ENCODE data around the gene RPL31. TPM values are rescaled to one million over a fixed set of nuclear protein-coding genes. Genes with fewer than 3 reads are reported as not detected.

RPL31 gene
- total RNA-seq (2014; rRNA removed; shearing (Covaris generic)): 2,918 and 3,119 TPM in 2 replicates
- polyA plus RNA-seq (2014; cell fraction: nucleus; rRNA removed): 348 and 369 TPM in 2 replicates

DNA sequence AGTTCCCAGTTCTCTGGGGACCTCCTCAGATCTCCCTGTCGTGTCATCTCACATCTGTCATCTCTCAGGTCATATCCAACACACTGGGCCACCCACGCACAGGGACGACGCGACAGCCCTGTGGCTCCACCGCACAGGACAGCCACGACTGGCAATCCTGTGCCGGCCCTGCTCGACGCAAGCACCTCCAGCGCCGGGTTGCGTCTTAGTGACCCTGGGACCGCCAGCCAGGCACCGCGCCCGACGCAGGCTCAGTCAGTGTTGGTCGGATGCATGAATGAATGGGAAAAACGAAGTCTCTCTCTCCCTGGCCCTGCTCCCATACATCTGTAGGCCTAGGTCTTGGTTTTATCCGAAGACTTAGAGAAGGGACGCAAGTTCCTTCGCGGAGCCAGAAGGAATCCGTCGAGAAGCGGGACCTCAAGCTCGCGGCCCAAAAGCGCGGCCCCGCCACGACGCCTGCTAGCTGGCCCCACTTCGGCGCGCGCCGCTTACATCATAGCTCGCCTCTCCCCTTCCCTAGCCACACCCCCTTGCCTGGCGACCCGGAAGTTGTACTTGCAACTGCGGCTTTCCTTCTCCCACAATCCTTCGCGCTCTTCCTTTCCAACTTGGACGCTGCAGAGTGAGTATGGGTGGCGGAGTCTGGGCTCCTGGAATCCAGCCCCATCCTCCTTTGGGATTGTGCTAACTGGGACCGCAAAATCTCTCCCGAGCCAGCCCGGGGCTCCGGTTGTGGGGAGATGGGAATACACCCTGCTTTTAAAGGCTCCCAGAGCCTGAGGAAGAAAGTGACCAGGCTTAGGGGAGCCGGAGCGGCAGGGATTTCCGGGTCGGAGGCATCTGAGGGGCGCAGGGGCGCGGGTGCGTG, at the start of gene RPL31:
Gene RPL31 (plus strand): TSS at position 599 of the 871 bp plus-strand sequence. CDS start 413 bp downstream, outside the sequence.
- peak; percentile 97 for DNase-seq (ENCODE audit: extremely low read depth, low read depth)

DNA sequence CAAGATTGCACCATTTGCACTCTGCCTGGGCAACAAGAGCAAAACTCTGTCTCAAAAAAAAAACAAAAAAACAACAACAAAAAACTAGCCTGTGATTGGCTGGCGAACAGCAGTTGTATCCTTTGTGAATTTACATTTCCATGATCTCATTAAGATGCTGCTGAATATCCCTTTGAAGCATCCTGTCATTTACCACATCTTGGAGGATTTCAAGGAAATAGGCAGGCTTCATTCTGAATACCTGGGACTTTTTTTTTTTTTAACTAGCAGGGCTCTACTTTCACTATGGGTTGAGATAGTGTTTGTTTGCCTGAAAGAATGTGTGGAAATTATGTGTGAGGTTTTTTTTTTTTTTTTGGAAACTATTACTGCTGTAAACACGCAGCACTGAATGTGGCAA, 49.6 kb upstream of the RPL31 start:
- no peak for DNase-seq (ENCODE audit: extremely low read depth, low read depth)

DNA sequence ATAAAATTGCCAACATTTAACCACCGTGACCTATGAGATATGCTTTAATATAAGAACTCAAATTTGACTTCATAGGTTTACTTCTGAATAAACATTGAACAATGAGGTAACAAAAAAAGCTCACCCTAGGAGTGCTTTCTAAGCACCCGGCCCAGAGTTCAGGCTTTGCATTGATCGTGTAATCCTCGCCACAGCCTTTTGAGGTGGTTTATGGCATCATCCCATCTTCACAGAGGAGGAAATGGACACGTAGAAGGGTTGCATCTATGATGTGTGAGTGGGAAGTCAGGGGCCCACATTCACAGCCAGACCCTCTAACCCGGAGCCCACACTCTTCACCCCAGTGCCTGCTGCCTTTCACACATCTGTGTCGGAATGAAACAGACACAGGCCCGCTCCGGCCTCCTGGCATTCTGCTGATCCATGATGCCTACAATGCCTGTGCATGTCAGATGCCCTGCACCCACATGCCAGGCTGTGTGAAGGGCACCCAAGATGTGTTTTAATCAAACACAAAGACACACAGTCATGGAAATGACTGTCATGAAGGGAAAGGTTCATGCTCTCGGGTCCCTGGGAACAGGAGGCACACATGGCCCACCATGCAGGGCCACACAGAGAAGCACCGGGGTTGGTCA, 48.6 kb upstream of the RPL31 start:
- DNase-seq (ENCODE audit: extremely low read depth, low read depth): no peak

DNA sequence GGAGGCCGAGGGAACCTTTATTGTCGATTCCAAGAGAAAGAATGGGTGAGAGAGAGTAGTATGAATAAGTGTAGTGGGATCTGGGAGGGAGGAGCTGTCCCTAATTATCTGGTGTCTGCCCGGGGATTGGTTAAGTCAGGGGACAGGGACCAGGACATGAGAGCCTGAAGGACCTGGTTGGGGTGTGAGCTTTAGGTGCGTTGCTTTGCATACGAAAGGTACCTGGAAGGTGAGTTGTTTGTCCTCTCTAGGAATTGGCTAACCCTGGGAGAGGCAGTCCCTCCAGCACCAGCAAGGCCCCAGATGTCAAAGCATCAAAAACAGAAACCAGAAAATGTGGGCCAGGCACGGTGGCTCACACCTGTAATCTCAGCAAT, 48.1 kb upstream of the RPL31 start:
- DNase-seq (ENCODE audit: extremely low read depth, low read depth): no peak

DNA sequence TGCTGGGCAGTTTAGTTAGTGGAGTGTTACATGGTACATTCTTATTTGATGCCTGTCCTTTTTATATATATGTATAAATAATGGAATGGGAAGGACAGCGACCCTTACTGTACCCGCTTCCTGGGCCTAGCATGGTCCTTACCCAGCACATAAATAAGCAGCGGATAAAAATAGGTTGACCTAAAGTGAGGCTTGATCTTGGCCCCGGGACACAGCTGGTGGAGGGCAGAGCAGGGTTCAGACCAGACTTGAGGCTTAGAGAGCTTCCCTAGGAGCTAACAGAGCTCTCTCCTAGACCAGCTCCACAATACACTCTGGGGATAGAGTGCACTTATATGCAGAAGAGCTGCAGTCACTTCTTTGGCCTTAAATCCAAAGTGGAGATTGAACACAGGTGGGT, 46.9 kb upstream of the RPL31 start:
- DNase-seq (ENCODE audit: extremely low read depth, low read depth): no peak

DNA sequence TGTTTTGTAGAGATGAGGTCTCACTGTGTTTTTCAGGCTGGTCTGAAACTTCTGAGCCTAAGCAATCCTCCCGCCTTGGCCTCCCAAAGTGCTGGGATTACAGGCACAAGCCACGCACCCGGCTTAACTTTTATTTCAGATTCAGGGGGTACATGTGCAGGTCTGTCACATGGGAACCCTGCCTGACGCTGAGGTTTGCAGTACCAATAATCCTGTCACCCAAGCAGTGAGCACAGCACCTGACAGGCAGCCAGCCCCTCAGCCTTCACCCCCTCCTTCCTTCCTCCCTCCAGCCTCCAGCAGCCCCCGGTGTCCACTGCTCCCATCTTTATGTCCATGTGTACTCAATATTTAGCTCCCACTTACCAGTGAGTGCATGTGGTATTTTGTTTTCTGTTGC, 46.0 kb upstream of the RPL31 start:
- no peak for DNase-seq (ENCODE audit: extremely low read depth, low read depth)

DNA sequence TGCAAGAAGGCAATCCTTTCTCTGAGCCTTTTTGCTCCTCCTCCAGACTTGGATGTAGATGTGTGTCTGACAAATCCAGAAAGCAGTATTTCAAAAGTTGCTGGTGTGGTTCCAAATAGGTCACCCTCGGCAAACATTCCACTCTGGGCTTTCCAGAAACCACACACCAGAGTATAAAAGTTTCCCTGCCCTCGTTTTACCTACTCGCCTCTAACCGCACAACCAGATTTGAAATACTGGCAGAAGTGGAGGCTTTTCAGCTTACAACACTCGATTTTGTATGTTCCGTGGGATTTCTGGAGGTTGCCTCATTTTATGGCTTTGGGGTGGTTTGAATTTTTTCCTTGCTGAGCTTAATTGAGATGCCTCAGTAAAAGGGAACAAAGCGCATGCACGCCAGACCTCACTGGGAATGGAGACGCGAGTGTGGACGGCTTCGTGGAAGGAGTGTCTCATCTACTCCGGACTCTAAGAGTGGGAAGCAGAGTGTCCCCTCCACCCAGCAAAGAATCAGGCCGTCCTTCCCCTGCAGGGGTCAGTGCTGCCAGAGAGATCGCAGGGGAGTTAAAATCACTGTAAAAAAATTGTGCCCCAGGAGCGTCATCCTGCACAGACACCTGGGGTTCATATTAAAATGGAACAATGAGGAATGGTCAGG, 44.0 kb upstream of the RPL31 start:
- DNase-seq (ENCODE audit: extremely low read depth, low read depth): no peak

DNA sequence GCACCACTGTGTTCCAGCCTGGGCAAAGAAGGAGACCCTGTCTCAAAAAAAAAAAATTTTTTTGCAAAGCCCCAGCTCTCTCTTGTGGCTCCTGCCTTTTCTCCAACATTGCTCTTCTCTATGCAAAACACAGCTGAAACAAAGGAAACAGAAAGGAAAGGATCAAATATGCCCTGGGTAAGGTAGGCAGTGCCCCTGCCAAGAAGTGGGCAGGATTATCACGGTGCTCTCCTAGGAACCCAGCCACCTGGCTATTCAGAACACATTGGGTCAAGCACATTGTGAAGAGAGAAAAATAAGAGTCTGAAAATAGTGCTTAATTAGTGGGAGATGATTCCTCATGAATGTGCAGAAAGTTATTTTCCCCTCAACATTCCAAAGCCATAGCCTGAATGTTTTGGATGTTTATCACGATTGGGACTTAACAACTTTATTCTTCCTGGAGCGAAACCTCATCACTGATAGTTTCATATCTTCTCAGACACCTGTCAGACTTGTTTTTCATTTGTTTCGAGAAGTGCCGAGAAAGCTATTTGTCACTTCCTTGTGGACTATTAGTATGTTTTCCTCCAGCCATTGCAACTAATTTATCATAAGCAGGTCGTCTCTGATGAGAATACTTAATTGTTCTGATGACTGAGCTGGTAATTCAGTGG, 42.7 kb upstream of the RPL31 start:
- no peak for DNase-seq (ENCODE audit: extremely low read depth, low read depth)

DNA sequence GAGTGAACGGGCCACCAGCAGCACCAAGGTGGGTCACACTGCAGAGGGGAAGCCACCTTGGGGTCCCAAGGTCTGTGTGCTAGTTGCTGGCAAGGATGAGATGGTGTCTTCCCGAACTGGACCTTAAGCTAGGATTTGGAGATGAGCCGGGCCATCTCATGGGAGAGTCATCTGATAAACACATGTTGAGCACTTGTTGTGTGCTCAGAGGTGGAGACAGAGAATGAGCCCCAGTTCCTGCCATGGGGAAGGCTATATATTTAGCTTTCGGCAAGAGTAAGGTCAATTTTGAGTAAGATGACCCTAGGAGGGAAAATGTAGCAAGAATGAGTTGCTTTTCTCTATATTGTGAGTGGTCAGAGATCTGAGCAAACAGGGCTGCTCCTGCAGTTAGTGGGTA, 41.4 kb upstream of the RPL31 start:
- no peak for DNase-seq (ENCODE audit: extremely low read depth, low read depth)

DNA sequence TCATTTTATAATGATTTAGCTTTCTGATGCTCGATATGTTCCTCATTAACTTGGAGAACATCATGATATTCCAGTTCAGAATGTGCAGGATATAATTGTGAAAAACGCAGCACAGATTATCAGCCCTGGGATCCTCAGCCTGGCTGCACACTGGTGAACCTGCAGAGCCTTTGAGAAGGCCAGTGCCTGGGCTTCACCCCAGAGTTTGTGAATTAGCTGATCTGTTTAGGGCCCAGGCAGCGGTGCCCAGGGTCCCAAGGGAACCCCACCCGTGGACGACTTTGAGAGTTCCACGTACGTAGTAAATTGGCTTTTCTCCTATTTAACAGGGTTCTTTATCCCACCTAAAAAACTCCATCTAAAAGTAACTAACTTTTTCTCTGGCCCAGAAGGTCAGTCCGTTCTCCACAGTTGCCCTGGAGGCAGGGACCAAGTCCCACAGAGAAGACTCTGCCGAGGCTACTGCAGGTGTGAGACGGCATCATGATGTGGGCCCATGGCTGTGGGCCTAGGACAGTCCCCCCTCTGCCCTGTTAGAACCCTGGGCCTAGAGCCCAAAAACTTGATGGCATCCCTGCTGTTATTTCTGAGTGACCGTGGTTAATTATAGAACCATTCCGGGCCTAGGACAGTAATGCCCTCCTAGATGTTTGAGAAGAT, 39.6 kb upstream of the RPL31 start:
- DNase-seq (ENCODE audit: extremely low read depth, low read depth): no peak

DNA sequence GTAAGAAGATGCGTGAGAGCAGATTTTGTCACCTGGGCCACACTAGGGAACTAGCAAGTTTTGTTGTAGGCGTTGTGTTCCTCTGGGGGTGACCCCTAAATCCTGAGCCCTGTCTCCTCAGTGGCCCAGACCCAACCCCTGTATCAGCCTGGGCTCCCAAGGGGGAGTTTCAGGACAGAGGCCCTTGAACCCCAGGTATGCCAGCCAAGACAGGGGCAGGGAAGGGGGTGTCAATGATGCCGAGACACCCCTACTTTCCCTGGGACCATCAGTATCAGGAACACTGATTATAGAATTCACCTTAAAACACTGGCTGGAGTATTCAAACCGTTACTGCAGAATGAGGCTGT, 39.1 kb upstream of the RPL31 start:
- DNase-seq (ENCODE audit: extremely low read depth, low read depth): no peak

DNA sequence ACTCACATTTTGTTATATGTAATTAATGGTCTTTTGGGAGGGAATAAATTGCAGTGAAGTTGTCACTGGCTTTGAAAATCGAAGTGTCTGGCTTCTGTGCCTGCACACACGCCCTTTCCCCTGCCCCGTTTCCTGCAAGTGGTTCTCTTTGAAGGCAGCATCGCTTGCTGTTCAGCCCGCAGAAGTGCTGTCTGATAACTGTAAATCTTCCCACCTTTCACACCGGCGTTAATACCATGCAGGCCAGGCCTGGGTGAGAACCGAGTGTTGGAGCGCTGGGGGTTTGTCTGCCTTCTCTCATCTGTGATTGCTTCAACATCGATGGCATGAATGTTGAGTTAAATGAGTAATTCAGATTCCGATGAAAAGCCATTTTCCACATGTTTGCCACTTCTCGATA, 37.9 kb upstream of the RPL31 start:
- no peak for DNase-seq (ENCODE audit: extremely low read depth, low read depth)

DNA sequence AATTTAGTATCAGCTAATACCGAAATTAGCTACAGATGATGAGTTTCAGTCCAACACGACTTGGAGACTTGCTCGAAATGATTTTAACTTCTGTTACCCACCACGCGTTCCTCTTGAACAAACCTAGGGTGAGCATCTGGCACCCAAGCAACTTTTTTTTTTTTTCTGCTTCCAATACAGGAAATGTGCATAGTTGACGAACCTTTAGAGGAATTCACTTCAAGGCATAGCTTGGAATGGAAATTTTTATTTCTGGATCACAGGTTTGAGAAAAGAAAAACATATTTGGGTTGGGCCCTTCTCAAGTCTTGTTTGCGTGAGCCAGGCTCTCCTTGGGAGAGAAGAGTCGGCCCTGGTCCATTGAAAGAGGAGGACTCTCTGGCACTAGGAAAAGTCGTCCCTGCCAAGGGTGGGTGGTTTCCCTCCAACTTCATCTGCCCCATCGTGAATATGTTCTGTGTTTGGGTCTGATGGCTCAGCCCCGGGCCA, 37.4 kb upstream of the RPL31 start:
- DNase-seq (ENCODE audit: extremely low read depth, low read depth): no peak

DNA sequence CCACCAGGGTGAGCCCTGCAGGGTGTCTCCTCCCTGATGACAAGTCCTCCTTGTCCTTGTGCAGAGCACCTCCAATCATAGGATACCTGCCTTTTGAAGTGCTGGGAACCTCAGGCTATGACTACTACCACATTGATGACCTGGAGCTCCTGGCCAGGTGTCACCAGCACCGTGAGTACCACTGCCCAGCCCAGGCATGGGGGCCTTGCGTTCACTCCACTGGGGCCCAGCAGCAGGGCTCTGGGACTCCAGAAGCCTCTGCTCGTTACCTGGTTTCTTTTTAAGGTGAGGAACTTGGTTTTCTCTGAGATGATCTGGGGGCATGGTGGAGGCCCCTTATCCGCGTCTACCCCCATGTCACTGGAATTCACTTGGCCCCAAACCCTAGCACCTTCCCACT, 36.5 kb upstream of the RPL31 start:
- DNase-seq (ENCODE audit: extremely low read depth, low read depth): no peak

DNA sequence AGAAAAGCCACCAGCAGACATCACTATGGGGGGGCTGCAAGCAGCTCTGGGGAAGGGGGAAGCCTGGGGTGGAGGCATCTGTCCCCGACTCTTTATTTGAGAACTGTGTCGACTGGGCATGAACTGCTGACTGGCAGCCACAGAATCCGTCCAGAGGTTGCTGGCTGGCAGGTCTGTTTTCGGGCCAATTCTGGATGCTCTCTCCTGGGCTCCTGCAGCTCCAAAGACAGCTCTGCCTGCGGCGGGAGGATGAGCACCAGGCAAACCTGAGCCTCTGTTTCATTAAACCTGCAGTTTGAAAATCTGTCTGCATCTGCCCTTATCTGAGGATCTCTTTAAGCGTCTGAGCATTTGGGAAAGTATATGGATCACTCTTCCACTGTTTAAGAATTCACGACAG, 34.4 kb upstream of the RPL31 start:
- no peak for DNase-seq (ENCODE audit: extremely low read depth, low read depth)

DNA sequence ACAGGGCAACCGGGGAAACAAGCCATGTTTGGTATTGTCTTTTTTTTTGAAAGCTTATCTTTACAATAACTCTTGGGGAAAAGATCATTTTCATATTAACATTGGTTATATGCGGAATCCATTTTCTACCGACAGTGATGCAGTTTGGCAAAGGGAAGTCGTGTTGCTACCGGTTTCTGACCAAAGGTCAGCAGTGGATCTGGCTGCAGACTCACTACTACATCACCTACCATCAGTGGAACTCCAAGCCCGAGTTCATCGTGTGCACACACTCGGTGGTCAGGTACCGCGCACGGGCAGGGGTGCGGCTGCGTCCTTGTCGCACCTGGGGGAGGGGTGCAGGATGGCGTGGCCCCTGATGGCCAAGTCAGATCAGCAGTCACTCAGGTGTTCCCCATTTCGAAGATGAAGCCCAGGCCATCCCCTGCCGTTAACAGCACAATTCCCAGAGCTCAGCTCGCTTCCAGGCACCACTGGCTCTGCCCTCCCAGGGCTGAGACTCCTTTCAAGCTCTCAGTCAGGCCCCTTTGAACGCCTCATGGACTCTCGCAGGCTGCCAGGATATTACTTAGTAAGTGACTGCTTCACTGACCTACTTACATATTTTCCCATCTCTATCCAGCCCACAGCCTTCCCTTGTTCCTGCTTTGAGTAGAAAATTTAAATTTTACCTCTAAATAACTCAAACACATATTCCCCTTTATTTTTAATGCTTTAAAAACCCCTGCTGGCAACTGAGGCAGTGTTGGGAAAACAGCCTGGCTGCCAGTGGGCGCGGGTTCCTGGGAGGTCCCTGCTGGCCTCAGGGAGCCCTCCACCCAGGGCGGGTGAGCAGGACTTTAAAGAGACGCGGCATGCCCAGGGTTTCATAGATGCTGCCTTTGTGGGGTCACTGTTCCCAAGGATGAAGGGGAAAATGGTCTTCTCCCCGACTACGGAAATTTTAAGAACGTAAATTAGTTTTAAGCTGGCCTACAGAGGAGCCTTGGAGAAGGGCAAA, 33.6 kb upstream of the RPL31 start:
- no peak for DNase-seq (ENCODE audit: extremely low read depth, low read depth)

DNA sequence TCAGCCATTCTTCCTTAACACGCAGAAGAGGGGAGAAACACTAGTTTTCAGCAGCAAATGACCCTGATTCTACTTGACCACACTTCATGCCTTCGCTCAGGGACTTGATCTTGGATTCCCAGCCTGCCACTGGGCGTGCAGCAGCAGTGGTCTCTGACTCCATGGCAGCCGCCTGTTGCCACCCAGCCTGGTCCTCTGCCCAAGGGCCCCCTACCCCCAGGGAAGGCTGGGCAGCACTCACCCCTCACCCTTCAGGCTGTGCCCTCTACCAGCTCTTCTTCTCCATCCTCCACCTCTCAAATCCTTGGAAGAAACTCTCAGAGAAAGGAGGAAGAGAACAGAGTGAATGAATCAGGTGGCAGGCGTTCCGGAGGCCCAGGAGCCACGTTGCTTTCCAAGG, 32.1 kb upstream of the RPL31 start:
- no peak for DNase-seq (ENCODE audit: extremely low read depth, low read depth)

DNA sequence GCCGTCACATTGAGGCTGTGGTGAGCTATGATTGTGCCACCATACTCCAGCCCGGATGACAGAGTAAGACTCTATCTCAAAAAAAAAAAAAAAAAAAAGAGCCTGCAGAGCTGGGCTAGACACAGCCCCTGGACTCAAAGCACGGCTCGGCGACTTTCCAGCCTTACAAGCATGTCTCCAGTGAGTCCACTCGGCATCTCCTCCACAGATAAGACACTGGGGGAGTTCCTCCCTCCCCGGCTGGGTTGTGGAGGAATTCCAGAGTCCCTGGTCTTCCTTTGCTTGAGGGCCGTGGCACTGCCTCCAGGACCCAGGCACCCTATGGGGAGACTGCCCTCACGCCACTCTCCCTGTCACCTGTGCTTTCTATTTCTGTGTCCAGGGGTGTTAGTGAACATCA, 30.9 kb upstream of the RPL31 start:
- no peak for DNase-seq (ENCODE audit: extremely low read depth, low read depth)

DNA sequence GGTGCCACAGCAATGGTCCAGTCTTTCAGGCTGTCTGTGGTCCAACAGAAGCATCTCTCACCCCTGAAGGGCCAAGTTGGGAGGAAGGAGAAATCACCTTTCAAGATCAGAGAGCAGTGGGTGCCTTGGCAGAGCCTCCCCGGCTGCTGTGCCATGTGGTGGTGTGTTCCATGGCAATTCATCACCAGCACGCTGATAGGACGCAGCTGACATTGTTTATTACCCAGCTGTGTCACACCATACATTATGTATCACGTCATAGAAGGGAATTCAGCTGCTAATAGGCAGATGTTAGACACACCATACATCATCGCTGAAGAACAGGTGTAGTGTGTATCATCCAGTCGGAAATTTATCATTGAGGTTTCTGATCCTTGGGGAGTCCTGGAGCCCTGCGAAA, 29.6 kb upstream of the RPL31 start:
- no peak for DNase-seq (ENCODE audit: extremely low read depth, low read depth)
